Fibroblast of mammary gland (primary cell): ENCODE measurements around the gene CIDEA.

Experiments used
- DNase-seq: peaks from one replicate; pipeline ENCODE4 v3.0.0-alpha.2; 2010; ENCODE audit warnings: low read depth
- H3K4me3 ChIP-seq: 2 replicates; pipeline ENCODE4 v1.5.1; 2011; ENCODE audit warnings: low read depth, mild to moderate bottlenecking, low read length, moderate library complexity; ENCODE audit not compliant: control insufficient read depth
- TF ChIP-seq, protein P1 (sequence below): conservative IDR thresholded peaks from 2 replicates; pipeline ENCODE4 v1.5.1; 2011; ENCODE audit warnings: low read depth, low read length, inconsistent platforms; ENCODE audit not compliant: control insufficient read depth, insufficient read depth

The CIDEA gene

DNA sequence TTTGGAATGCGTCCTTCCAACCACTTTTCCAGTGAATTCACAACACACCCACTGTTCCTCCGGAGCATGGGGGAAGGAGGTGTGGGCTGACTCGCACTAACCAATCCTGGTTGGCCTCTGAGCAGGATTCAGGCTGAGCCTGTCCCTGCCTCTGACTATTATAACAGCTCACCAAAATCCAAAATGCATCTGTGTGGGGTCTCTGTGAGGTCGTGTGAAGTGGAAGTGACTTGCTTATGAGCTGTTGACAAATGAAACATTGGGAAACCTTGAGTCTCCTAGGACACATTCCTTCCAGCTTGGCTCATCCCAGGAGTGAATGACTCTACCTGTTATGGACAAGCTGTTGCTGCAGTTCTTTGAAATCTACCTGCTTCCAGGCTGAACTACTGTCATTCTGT lies 1.5 kb downstream of the CIDEA start:
- no peak overlapping the region for H3K4me3 ChIP-seq
- peak; percentile 43 for DNase-seq
- TF ChIP-seq, protein P1, sequence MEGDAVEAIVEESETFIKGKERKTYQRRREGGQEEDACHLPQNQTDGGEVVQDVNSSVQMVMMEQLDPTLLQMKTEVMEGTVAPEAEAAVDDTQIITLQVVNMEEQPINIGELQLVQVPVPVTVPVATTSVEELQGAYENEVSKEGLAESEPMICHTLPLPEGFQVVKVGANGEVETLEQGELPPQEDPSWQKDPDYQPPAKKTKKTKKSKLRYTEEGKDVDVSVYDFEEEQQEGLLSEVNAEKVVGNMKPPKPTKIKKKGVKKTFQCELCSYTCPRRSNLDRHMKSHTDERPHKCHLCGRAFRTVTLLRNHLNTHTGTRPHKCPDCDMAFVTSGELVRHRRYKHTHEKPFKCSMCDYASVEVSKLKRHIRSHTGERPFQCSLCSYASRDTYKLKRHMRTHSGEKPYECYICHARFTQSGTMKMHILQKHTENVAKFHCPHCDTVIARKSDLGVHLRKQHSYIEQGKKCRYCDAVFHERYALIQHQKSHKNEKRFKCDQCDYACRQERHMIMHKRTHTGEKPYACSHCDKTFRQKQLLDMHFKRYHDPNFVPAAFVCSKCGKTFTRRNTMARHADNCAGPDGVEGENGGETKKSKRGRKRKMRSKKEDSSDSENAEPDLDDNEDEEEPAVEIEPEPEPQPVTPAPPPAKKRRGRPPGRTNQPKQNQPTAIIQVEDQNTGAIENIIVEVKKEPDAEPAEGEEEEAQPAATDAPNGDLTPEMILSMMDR = no peak

DNA sequence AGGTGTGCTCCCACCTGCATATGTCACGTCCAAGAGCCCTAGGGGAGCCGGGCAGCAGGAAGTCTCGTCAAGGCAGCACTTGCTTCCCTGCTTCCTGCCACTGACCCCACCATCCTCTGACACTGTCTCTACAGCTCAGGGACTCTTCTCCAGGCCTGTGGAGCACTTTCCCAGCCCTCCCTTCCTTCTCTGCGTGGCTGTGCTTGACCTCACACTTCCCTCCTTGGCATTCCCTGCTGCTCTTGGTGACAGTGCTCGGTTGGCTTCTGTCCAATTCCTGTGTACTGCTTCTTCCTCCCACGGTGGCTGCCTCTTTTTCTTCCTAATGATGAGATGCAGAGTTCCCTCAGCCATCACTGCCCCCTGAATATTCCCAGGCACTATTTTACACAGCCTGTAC lies 2.8 kb downstream of the CIDEA start:
- no peak overlapping the region for H3K4me3 ChIP-seq
- TF ChIP-seq, protein P1 = no peak
- peak; percentile 26 for DNase-seq

DNA sequence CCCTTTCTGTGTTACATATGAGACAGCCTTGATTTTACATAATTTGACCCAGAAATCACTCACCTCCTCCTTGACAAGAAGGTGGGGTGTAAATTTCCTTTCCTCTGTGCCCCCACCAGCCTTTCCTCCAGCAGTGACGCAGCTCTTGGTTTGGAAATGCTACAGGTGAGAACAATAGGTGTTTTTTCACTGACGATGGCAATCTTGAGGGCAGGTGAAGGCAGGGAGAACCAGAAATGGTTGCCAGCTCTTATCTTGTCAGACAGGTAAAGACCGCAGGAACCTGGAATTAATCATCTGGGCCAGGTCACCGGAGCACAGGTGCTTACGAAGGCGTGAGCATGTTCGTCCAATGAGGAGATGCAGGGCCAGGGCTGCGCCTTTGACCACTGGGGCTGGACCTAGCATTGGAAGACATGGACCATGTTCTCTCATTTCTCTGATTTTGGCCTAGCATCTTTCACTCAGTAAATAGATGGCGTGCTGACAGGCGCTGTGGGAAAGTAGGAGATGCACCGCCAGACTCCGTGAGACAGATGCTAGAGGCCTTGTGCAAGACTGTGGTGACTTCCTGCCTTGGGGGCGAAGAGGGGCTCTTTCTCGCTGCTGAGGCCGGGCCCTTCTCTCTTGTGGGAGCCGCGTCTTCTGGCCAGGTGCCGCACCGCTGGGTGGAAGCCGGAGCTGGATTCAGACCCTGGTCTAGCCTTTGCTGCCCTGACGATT lies 4.0 kb downstream of the CIDEA start:
- TF ChIP-seq, protein P1 = no peak
- no peak for DNase-seq
- no peak overlapping the region for H3K4me3 ChIP-seq

DNA sequence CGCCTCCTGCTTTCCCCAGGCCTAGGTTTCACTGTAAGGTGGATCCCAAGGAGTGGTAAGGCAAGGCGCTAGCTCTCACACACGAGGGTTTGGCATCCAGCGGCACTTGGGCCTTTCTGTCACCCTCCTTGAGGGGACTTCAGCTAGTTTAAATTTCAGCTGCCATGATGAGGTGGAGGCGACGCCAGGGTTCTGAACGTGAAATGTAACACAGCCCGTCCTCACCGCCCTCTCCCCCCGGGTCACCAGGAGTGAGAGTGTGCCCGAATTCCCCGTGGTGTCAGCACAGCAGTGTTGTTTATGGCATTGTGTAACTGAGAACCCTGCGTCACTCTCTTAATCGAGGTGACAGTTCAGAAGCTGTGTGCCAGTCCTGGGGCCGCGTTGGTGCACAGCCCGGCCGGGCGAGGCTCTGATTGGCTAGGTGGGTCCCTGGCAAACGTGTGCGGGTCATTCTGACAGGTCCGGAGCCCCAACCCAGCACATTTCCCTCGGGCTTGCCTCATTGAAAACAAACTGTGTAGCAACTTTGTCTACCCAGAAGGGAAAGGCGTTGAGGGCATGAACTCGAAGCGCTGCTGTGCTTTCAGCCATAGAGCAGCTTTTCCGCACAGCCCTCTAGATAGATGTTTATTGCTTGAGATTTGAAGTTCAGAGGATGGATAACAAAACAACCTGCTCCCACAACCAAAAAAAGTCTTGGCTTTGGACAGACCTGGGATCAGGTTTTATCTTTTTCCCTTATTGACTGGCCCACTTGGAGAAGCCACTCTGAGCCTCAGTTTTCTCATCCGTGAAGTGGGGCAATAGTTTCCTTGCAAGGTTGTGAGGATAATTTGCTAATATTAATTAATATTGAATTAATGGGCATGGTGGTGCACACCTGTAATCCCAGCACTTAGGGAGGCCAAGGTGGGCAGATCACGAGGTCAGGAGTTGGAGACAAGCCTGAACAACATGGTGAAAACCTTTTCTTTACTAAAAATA lies 4.9 kb downstream of the CIDEA start:
- TF ChIP-seq, protein P1 = no peak
- H3K4me3 ChIP-seq = no peak overlapping the region
- DNase-seq = no peak

DNA sequence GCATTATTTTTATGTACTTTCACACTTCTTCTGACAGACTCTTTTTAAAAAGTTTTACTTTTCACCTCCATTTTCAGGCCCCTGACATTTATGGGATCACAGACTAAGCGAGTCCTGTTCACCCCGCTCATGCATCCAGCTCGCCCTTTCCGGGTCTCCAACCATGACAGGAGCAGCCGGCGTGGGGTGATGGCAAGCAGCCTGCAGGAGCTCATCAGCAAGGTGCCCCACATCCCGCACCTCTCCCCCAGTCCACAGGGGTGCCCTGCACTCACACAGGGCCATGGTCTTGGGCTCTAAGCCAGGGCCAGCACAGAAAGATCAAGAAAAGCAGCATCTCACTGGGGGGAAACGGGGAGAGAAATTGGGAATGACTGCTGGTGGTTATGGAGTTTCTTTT lies 8.6 kb downstream of the CIDEA start:
- DNase-seq = no peak
- no peak overlapping the region for H3K4me3 ChIP-seq
- TF ChIP-seq, protein P1 = no peak

DNA sequence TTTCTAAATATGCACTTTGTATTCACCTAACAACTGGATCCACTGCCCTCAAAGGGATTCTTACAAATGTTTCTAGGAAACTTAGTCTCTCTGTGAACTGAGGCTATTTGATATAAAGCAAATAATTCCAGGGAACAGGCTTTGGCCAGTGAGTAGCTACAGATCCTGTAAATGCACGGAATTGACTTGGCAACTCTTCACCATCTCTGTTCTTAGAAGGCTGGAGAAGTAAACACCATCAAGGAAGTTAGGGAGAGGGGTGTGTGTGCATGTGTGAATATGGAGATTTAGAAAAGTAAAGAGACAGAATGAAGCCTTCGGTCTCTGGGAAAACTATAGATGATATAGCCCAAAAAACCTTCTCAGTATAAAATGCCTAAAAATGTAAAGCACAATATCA lies 10.7 kb downstream of the CIDEA start:
- TF ChIP-seq, protein P1 = no peak
- DNase-seq = no peak
- H3K4me3 ChIP-seq = no peak overlapping the region
